HL-60 (cell line): ENCODE data around the gene DYNLT4.
"Not testable (repeated sequence)": the region's sequence is repeated elsewhere in the genome, so short reads cannot be mapped to it uniquely, and the experiment has no call there.

Source experiments
- DNase-seq, 2 experiments: peaks; one replicate each; pipeline ENCODE4 v3.0.0-alpha.2; 2010 to 2020; ENCODE audit warnings: low read depth in 1 of 2, low spot score in 1 of 2
- H3K27ac ChIP-seq: fragments of 250-450 bp; sonication (Bioruptor Pico); replicated peaks from 2 replicates; pipeline ENCODE4 v1.5.1; 2020; ENCODE audit warnings: mild to moderate bottlenecking, moderate library complexity
- H3K27me3 ChIP-seq: fragments of 250-450 bp; sonication (Bioruptor Pico); 2 replicates; pipeline ENCODE4 v1.5.1; 2021; ENCODE audit warnings: mild to moderate bottlenecking, moderate library complexity; ENCODE audit not compliant: insufficient read depth, poor library complexity, severe bottlenecking
- H3K4me3 ChIP-seq: replicated peaks from 2 replicates; pipeline ENCODE4 v1.5.1; 2011; ENCODE audit warnings: mild to moderate bottlenecking, control low read depth, low read length; ENCODE audit not compliant: insufficient read depth
- CTCF ChIP-seq: IDR thresholded peaks from one replicate; pipeline ENCODE4 v1.5.1; 2011; ENCODE audit warnings: low read length, control low read depth, inconsistent platforms; ENCODE audit not compliant: insufficient read depth
- GABPA ChIP-seq: IDR thresholded peaks from 2 replicates; pipeline ENCODE4 v1.6.1; 2012; ENCODE audit warnings: low read depth
- POLR2AphosphoS5 ChIP-seq: IDR thresholded peaks from 2 replicates; pipeline ENCODE4 v1.6.1; 2012; ENCODE audit warnings: low read depth
- SPI1 ChIP-seq: IDR thresholded peaks from 2 replicates; pipeline ENCODE4 v1.6.1; 2012; ENCODE audit warnings: low read depth, mild to moderate bottlenecking, borderline replicate concordance
- TF ChIP-seq, protein P1 (sequence below): IDR thresholded peaks from 2 replicates; pipeline ENCODE4 v1.6.1; 2012; ENCODE audit warnings: low read depth; ENCODE audit not compliant: insufficient replicate concordance

Gene DYNLT4

DNA sequence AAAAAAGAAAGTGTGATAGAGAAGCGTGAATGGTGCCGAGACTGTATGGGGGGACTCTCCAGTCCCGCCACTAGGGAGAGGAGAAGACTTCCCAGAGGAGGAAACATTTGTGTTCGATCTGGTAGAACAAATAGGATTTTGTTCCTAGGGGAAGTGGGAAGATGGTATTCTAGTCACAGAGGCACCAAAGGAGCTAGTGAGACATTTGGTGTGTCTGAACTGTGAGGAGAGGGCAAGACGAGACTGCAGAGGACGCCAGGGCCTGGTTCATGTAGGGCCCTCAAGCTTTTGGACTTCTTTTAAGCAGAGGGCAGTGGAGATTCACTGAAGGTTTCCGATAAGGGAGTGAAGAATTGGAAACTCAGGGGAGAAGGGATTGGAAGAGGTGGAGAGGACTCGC lies 4.1 kb upstream of the DYNLT4 start:
- H3K27ac ChIP-seq, result no peak overlapping the region
- H3K27me3 ChIP-seq, result no peaks in the 10 kb centered on the region
- no peak for DNase-seq
- TF ChIP-seq, protein P1, sequence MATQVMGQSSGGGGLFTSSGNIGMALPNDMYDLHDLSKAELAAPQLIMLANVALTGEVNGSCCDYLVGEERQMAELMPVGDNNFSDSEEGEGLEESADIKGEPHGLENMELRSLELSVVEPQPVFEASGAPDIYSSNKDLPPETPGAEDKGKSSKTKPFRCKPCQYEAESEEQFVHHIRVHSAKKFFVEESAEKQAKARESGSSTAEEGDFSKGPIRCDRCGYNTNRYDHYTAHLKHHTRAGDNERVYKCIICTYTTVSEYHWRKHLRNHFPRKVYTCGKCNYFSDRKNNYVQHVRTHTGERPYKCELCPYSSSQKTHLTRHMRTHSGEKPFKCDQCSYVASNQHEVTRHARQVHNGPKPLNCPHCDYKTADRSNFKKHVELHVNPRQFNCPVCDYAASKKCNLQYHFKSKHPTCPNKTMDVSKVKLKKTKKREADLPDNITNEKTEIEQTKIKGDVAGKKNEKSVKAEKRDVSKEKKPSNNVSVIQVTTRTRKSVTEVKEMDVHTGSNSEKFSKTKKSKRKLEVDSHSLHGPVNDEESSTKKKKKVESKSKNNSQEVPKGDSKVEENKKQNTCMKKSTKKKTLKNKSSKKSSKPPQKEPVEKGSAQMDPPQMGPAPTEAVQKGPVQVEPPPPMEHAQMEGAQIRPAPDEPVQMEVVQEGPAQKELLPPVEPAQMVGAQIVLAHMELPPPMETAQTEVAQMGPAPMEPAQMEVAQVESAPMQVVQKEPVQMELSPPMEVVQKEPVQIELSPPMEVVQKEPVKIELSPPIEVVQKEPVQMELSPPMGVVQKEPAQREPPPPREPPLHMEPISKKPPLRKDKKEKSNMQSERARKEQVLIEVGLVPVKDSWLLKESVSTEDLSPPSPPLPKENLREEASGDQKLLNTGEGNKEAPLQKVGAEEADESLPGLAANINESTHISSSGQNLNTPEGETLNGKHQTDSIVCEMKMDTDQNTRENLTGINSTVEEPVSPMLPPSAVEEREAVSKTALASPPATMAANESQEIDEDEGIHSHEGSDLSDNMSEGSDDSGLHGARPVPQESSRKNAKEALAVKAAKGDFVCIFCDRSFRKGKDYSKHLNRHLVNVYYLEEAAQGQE, result no peak
- TF ChIP-seq CTCF (no peak), POLR2AphosphoS5 (no peak), GABPA (no peak)
- no peak overlapping the region for H3K4me3 ChIP-seq

GRCh38 chr1:44810762-44811105 lies 3.6 kb upstream of the DYNLT4 start:
- H3K27ac ChIP-seq, result peak overlapping the region; percentile 100
- not testable (repeated sequence) for DNase-seq, H3K4me3 ChIP-seq, H3K27me3 ChIP-seq

GRCh38 chr1:44810101-44810761 lies 3.1 kb upstream of the DYNLT4 start:
- TF ChIP-seq POLR2AphosphoS5 (no peak), SPI1 (no peak), CTCF (no peak), GABPA (no peak)
- TF ChIP-seq, protein P1, result no peak

GRCh38 chr1:44808938-44809917 lies 2.1 kb upstream of the DYNLT4 start:
- Histone ChIP-seq H3K4me3 (no peak overlapping the region), H3K27me3 (no peaks in the 10 kb centered on the region), H3K27ac (peak overlapping the region; percentile 100)
- DNase-seq, result peak; percentile 87 to 90
- TF ChIP-seq CTCF, result no peak
- TF ChIP-seq, protein P1, result peak; percentile 49
- TF ChIP-seq GABPA, result peak; percentile 57
- TF ChIP-seq POLR2AphosphoS5, result peak; percentile 76
- peak; percentile 63 for TF ChIP-seq SPI1

More at GRCh38 chr1:44810101-44810761, 3.1 kb upstream of the DYNLT4 start:
- Histone ChIP-seq H3K27me3 (no peaks in the 10 kb centered on the region), H3K27ac (peak overlapping the region; percentile 100), H3K4me3 (no peak overlapping the region)
- DNase-seq, result peak in 1 of 2 experiments; percentile 75
